ENCODE data around the gene CSNK1A1.

DNA sequence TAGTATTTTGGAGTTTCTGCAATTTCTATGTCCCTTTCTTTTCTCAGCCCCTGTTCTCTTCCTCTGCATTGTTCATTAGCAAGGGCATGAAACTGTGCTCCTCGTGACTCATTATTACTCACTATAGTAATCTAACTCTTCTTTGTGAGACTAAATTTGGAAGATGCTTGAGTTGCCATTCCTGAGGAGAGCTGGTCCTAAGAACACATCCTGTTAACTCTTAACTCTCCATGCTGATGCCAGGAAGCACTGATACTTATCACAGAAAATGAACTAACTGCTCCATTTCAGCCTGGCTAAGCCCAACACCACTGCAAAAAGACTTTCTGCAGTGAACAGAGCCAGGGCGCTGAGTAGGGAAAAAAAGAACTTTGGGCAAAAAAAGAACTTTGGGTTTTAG, 10.6 kb upstream of the CSNK1A1 start:
- TF ChIP-seq EP300 (IDR thresholded peaks at IDR 0.05) (peak in 1 of 2 donors; percentile 76), CTCF (IDR thresholded peaks at IDR 0.05) (no peak)
